AG10803 (cell line): ENCODE results near the gene CNTN1.
A peak's percentile ranks its signal among the peaks of the same experiment; 100 is the strongest.

Experiments used
- DNase-seq: peaks from one replicate; pipeline ENCODE4 v3.0.0; 2010; ENCODE audit warnings: low read depth
- H3K4me3 ChIP-seq: 2 replicates; pipeline ENCODE4 v1.5.1; 2011; ENCODE audit warnings: mild to moderate bottlenecking, low read length, control low read depth
- TF ChIP-seq, protein P1 (sequence below): conservative IDR thresholded peaks from 2 replicates; pipeline ENCODE4 v1.5.1; 2011; ENCODE audit warnings: mild to moderate bottlenecking, low read length, control low read depth, inconsistent platforms

The CNTN1 gene

DNA sequence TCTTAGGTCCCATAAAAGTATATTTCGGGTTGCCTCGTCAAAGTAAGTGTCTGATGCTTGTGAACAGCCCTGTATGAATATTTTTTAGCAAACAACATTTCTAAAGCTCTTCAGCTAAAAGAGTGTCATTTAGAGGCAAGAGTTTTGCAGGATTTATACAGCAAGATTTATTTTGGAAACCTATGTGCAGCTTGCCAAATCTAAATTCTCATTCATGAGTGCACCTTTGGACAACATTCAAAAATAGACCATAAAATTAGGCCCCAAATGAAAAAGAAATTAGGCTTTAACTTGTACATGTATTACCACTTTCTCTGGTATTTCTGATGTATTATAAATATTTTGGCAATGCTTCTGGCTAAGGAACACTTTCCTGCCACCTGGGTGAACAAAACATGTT lies 271.5 kb downstream of the CNTN1 start:
- no peak for DNase-seq
- TF ChIP-seq, protein P1, sequence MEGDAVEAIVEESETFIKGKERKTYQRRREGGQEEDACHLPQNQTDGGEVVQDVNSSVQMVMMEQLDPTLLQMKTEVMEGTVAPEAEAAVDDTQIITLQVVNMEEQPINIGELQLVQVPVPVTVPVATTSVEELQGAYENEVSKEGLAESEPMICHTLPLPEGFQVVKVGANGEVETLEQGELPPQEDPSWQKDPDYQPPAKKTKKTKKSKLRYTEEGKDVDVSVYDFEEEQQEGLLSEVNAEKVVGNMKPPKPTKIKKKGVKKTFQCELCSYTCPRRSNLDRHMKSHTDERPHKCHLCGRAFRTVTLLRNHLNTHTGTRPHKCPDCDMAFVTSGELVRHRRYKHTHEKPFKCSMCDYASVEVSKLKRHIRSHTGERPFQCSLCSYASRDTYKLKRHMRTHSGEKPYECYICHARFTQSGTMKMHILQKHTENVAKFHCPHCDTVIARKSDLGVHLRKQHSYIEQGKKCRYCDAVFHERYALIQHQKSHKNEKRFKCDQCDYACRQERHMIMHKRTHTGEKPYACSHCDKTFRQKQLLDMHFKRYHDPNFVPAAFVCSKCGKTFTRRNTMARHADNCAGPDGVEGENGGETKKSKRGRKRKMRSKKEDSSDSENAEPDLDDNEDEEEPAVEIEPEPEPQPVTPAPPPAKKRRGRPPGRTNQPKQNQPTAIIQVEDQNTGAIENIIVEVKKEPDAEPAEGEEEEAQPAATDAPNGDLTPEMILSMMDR: no peak
- H3K4me3 ChIP-seq: no peak overlapping the region

GRCh38 chr12:40969796-40970195 lies 277.6 kb downstream of the CNTN1 start:
- no peak overlapping the region for H3K4me3 ChIP-seq
- no peak for DNase-seq
- TF ChIP-seq, protein P1: no peak

GRCh38 chr12:40970320-40970907 lies 278.2 kb downstream of the CNTN1 start:
- TF ChIP-seq, protein P1: no peak
- no peak overlapping the region for H3K4me3 ChIP-seq
- DNase-seq: no peak

DNA sequence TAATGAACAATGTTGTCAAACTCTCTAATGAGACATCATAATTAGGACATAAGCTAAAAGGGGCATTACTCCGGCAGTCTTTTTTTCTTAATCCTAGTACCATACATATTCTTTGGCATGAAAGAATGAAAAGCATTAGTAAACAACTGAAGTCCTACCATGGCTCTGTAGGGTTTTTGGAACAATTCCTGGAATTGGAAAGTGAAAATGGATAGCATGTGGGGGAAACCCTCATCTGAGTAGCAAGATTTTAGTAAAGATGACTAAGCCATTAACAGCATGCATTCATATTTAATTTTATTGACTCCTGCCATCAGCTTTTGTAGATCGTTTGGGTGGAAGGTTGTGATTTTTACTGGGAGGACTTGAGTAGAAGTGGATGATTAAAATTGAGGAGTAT lies 279.7 kb downstream of the CNTN1 start:
- no peak overlapping the region for H3K4me3 ChIP-seq
- DNase-seq: peak; percentile 17
- TF ChIP-seq, protein P1: no peak

DNA sequence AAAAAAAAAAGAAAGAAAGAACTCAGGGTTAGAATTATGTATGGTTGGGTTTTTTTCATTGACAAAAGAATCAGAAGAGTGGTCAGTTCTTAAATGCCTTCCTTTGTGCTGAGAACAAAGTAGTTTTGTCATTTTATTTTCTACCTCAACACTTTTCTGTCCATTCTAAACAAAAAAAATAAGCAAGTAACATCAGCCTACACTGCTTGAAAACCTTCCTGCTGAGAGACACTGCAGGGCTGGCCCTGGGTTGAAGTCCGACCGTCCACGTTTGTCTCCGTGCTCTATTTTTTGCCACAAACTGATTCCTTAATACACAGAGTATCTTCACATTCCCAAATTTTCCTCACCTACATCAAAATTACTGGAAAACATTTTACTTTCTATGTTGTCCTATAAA lies 284.3 kb downstream of the CNTN1 start:
- no peak for DNase-seq
- H3K4me3 ChIP-seq: no peak overlapping the region
- TF ChIP-seq, protein P1: no peak

GRCh38 chr12:40980427-40980961 lies 288.3 kb downstream of the CNTN1 start:
- TF ChIP-seq, protein P1: no peak
- no peak overlapping the region for H3K4me3 ChIP-seq
- no peak for DNase-seq

GRCh38 chr12:40986001-40986400 lies 293.8 kb downstream of the CNTN1 start:
- no peak for DNase-seq
- TF ChIP-seq, protein P1: no peak
- no peak overlapping the region for H3K4me3 ChIP-seq
